Uterus (tissue), 4 donors: ENCODE results near the gene TWSG1. TPM values are rescaled to one million over a fixed set of nuclear protein-coding genes. Genes with fewer than 3 reads are reported as not detected.
"Not testable (repeated sequence)": the region's sequence is repeated elsewhere in the genome, so short reads cannot be mapped to it uniquely, and the experiment has no call there.

Experiments used
- DNase-seq, 2 donors: peaks; one replicate each; pipeline ENCODE4 v3.0.0-alpha.2; 2019 to 2020
- H3K27ac ChIP-seq, 2 donors: fragments of 200-600 bp; sonication (generic); 1 replicate in 1 of 2; 2 replicates in 1 of 2; pipeline ENCODE4 v1.5.1; 2016 to 2018
- H3K27me3 ChIP-seq, 2 donors: fragments of 200-600 bp; sonication (generic); one replicate each; pipeline ENCODE4 v1.5.1; 2018 to 2019; ENCODE audit warnings: control low read depth in 1 of 2
- H3K36me3 ChIP-seq, 2 donors: fragments of 200-600 bp; sonication (generic); one replicate each; pipeline ENCODE4 v1.5.1; 2019; ENCODE audit warnings: control low read depth in 1 of 2
- H3K4me1 ChIP-seq, 2 donors: fragments of 200-600 bp; sonication (generic); one replicate each; pipeline ENCODE4 v1.5.1; 2018 to 2019; ENCODE audit warnings: control low read depth in 1 of 2
- H3K4me3 ChIP-seq, 2 donors: fragments of 200-600 bp; sonication (generic); 1 replicate in 1 of 2; 2 replicates in 1 of 2; pipeline ENCODE4 v1.5.1; 2018 to 2019; ENCODE audit warnings: mild to moderate bottlenecking in 1 of 2
- H3K9me3 ChIP-seq, 2 donors: fragments of 200-600 bp; sonication (generic); one replicate each; pipeline ENCODE4 v1.5.1; 2019; ENCODE audit warnings: control low read depth in 1 of 2
- CTCF ChIP-seq, 4 experiments: fragments of 200-600 bp in 2 of 4; fragments of 450-650 bp in 2 of 4; sonication (generic) in 2 of 4; IDR thresholded peaks; one replicate each; pipeline ENCODE4 v1.5.1; 2016 to 2019; ENCODE audit warnings: antibody characterized with exemption in 4 of 4, mild to moderate bottlenecking in 2 of 4, moderate library complexity in 1 of 4
- POLR2A ChIP-seq, 2 donors: fragments of 450-650 bp; IDR thresholded peaks; one replicate each; pipeline ENCODE4 v1.6.1; 2016; ENCODE audit warnings: antibody characterized with exemption in 2 of 2, mild to moderate bottlenecking in 1 of 2, moderate library complexity in 1 of 2
- intact Hi-C: fragments of 100-400 bp; cut with DNase I; formaldehyde crosslinking; loops from one replicate; pipeline ENCODE4 v1.15.1; 2023; ENCODE audit warnings: low total_unique reads
- total RNA-seq, 4 donors: library from RNA; depleted of rRNA in 3 of 4; stranded (reverse); fragments of >200 nt in 3 of 4; gene quantifications; one replicate each; pipeline versions ENCODE4 v1.1.0 to v1.2.4, GENCODE V29; 2014 to 2023
- donor health status: DM: yes; HTN: yes; CAD: no.

The TWSG1 gene
- total RNA-seq, 4 donors from 2014 or later, result 47.6 to 198 (median 61.0) TPM

GRCh38 chr18:9421901-9422327 lies 87.3 kb downstream of the TWSG1 start:
- intact Hi-C loops, result no loop called here
- H3K9me3 ChIP-seq, result no peaks in the 10 kb centered on the region
- no peaks in the 10 kb centered on the region for H3K4me1 ChIP-seq
- TF ChIP-seq CTCF (IDR thresholded peaks at IDR 0.05), result no peak
- DNase-seq, result no peak
- H3K27ac ChIP-seq, result no peak overlapping the region
- H3K36me3 ChIP-seq, result no peaks in the 10 kb centered on the region
- no peaks in the 10 kb centered on the region for H3K27me3 ChIP-seq
- H3K4me3 ChIP-seq, result no peak overlapping the region

DNA sequence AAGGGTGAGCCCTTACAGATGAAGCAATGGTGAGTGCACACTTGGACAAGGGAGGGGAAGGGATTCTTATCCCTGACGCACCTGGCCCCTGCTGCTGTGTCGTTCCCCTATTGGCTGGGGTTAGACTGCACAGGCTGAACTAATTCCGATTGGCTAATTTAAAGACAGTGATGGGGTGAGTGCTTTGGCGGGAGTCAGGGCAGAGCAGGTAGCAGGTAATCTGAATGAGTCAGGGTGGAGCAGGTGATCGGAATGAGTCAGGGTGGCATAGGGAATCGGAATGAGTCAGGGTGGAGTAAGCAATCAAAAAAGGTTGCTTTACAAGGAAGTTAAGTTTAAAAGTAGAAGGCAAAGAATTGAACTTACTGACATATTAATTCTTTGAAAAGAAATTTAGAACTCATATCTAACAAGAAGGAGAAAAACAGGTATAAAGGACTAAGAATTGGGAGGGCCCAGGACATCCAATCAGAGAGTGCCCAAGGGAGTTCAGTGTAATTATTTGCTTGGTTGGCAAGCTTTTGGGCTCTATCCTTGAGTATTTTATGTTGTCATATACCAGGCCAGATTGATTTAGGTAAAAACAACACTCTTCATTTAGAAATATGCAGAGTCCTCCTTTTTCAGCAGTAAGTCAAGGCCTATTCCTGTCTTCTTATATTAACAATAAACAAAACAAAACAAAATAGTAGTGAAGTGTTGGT lies 88.4 kb downstream of the TWSG1 start:
- no peaks in the 10 kb centered on the region for H3K36me3 ChIP-seq
- H3K27me3 ChIP-seq, result no peaks in the 10 kb centered on the region
- H3K4me1 ChIP-seq, result no peaks in the 10 kb centered on the region
- no peak overlapping the region for H3K4me3 ChIP-seq
- intact Hi-C loops, result no loop called here
- no peak overlapping the region for H3K27ac ChIP-seq
- no peaks in the 10 kb centered on the region for H3K9me3 ChIP-seq
- TF ChIP-seq CTCF (IDR thresholded peaks at IDR 0.05) (no peak), POLR2A (IDR thresholded peaks at IDR 0.05) (no peak)
- no peak for DNase-seq

GRCh38 chr18:9423648-9424047 lies 89.1 kb downstream of the TWSG1 start:
- intact Hi-C loops, H3K9me3 ChIP-seq, DNase-seq, H3K4me1 ChIP-seq, H3K27ac ChIP-seq, H3K36me3 ChIP-seq, H3K27me3 ChIP-seq, H3K4me3 ChIP-seq: not testable (repeated sequence)

- H3K36me3 ChIP-seq, H3K27me3 ChIP-seq, H3K9me3 ChIP-seq, H3K27ac ChIP-seq, DNase-seq, H3K4me3 ChIP-seq, intact Hi-C loops, H3K4me1 ChIP-seq: not testable (repeated sequence)
These were observed 89.7 kb downstream of the TWSG1 start for GRCh38 chr18:9424235-9424634.

GRCh38 chr18:9426753-9427152 lies 92.2 kb downstream of the TWSG1 start:
- no peaks in the 10 kb centered on the region for H3K9me3 ChIP-seq
- no peaks in the 10 kb centered on the region for H3K36me3 ChIP-seq
- TF ChIP-seq CTCF (IDR thresholded peaks at IDR 0.05) (no peak), POLR2A (IDR thresholded peaks at IDR 0.05) (no peak)
- no peak overlapping the region for H3K4me3 ChIP-seq
- no peaks in the 10 kb centered on the region for H3K4me1 ChIP-seq
- H3K27me3 ChIP-seq, result no peaks in the 10 kb centered on the region
- intact Hi-C loops, result no loop called here
- no peak for DNase-seq
- no peak overlapping the region for H3K27ac ChIP-seq

GRCh38 chr18:9428301-9428706 lies 93.7 kb downstream of the TWSG1 start:
- H3K36me3 ChIP-seq, result no peaks in the 10 kb centered on the region
- no peak overlapping the region for H3K27ac ChIP-seq
- intact Hi-C loops, result no loop called here
- no peaks in the 10 kb centered on the region for H3K9me3 ChIP-seq
- H3K4me3 ChIP-seq, result no peak overlapping the region
- no peaks in the 10 kb centered on the region for H3K27me3 ChIP-seq
- TF ChIP-seq CTCF (IDR thresholded peaks at IDR 0.05), result no peak
- no peak for TF ChIP-seq POLR2A (IDR thresholded peaks at IDR 0.05)
- H3K4me1 ChIP-seq, result no peaks in the 10 kb centered on the region
- DNase-seq, result no peak
